NOMO-1 (cell line): ENCODE results near the gene FRMD4A.

ENCODE experiments used
- DNase-seq, 2 experiments: peaks; one replicate each; lab custom pipeline; 2025; ENCODE audit not compliant: unreplicated experiment in 2 of 2; lab: John Stamatoyannopoulos, UW

The FRMD4A gene

DNA sequence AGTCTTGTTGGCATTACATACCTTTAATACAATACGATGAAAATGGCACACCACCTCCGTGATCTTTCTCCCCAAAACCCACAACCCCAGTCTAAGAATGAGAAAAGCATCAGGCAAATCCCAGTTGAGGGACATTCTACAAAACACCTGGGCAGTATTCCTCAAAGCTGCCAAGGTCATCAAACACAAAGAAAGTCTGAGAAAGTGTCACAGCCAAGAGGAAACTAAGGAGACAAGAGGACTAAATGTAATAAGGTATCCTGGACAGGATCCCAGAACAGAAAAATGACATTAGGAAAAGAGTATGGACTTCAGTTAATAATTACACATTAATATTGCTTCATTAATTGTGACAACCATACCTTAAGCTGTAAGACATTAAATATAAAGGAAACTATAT is 14.5 kb upstream of the FRMD4A start:
- DNase-seq: no peak

GRCh38 chr10:14340051-14340744 is 9.5 kb upstream of the FRMD4A start:
- DNase-seq: no peak

DNA sequence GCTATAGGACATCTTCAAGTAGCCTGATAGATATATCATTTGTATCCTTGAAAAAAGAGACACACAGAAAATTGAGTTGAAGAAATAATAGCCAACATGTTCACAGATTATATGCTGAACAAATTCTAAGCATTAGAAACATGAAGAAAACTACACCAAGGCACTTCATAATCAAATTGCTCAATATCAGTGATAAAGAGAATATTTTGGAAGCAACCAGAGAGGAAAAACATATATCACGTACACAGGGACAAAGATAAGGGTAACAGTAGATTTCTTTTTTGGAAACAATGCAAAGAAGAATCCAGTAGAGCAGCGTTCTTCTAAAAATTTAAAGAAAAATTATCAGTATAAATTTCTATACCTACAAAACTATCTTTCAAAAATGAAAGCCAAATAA is 6.0 kb upstream of the FRMD4A start:
- no peak for DNase-seq

DNA sequence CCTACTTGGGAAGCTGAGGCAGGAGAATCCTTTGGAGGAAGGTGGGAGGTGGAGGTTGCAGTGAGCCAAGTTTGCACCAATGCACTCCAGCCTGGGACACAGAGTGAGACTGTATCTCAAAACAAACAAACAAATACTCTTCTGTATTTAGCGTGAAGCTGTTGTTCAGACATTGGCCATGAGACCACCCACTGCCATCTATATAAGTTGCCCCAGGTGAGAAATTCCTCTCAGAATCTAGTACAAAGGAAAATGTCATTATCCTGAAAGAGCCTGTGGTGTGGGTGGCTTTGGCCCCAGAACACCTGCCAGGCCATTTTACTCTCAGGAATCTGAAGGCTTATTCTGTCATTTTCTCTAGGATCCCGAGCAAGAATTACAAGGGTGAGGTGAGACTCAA is 4.0 kb upstream of the FRMD4A start:
- DNase-seq: no peak

- DNase-seq: no peak
Measured at GRCh38 chr10:14333606-14334005, 2.9 kb upstream of the FRMD4A start.

- DNase-seq: no peak
Measured at GRCh38 chr10:14332903-14333302, 2.2 kb upstream of the FRMD4A start.

- DNase-seq: no peak
Measured at GRCh38 chr10:14329746-14330173, 964 bp downstream of the FRMD4A start.

DNA sequence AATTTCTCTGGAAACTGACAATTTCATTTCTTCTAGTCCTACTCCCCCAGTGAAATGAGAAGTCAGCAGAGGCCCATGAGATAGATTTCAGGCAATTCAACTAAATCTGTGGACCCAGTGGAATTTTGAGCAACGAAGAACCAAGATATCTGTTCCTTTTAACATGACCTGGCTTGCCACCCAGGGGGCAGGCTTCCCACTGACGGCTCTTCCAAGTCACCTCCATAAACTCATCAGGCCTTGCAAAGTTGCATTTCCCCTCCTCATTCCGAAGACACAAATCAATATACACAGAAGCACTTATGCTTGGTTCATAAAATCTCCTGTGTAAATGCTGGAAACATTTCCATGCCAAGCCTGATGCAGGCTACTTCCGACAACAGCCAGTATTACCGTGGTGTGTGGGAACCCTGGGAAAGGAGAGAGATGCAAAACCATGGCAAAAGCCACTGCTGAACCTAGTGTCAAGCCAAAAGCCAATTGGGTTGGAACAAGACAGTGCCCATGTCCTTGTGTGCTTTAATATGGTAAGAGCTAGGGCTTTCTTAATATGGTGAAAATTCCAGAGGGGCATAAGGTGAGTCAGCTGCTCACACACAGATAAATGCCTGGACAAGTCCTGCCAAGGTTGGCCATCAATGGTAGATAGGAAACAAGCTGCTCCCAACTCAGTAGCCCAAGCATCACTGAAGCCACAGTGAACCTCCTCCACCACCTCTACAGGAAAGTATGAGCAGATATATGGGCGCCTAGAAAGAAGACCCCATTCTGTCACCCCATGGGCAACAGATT is 1.6 kb downstream of the FRMD4A start:
- DNase-seq: no peak

- no peak for DNase-seq
Measured at GRCh38 chr10:14327527-14327926, 3.2 kb downstream of the FRMD4A start.

DNA sequence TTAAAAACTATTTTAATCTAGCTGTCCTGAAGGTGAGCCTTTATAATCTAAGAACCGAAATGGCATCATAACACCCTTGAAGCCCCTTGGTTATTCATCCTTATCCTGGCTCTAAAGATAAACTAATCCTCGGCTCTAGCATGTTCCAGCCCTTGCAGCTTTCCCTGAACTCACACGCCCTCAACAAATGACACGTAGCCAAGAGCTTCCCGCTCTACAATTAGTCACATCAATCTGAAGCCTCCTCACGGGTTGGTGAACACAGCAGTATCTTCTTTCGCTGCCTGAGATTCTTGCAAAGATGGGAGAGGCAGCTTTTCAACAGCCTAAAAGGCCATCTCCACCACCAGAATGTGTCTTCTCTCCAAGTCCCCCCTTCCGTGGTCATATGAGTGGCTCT is 4.1 kb downstream of the FRMD4A start:
- DNase-seq: no peak

- DNase-seq: peak; percentile 16 to 56
Measured at GRCh38 chr10:14325325-14325955, 5.3 kb downstream of the FRMD4A start.

DNA sequence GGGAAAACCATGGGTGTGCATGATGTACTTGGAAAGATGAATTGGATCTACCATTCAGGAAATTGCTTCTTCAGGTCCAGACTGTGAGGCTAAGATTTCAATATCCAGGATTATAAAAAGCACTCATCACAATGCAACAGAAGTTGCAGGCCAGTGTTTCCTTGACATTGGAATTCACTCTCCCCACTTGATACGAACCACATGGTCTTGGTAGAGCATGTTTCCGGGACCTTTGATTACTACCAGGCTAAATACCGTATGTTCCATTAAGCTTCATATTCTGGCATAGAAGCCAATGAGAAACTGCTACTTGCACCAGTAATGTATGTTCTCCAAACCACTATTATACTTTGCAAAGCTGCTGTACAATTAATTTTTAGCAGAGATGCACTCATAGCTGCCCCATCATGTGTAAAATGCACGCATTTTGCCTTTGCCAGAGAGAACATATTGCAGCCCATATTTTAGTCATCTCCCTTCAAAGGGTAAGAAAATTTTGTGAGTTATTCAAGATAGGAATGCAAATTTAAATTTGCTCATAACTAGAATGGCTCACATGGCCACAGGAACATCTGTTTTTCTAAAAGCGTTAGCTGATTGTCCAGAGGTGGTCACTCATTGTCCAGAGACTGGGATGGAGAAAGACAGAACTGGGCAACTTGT is 8.1 kb downstream of the FRMD4A start:
- DNase-seq: no peak

- no peak for DNase-seq
Measured at GRCh38 chr10:14318007-14318406, 12.7 kb downstream of the FRMD4A start.

DNA sequence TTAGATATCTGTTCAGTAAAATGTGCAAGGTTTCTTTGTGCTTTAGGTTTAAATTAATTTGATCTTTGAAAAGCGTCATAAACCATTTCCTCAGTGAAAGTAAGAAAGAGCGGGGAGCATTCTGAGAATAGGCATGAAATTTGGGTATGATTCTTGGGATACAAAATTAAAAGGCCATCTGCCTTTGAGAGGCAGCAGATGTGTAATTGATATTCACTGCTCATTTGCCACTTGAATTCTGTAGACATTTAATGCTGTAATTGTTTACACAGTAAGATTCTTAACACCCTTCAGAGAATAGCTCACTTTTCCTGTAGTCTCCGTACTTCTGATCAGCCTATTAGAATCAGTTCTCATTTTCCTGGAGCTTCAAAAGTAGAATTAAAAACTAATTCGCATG is 18.7 kb downstream of the FRMD4A start:
- no peak for DNase-seq

DNA sequence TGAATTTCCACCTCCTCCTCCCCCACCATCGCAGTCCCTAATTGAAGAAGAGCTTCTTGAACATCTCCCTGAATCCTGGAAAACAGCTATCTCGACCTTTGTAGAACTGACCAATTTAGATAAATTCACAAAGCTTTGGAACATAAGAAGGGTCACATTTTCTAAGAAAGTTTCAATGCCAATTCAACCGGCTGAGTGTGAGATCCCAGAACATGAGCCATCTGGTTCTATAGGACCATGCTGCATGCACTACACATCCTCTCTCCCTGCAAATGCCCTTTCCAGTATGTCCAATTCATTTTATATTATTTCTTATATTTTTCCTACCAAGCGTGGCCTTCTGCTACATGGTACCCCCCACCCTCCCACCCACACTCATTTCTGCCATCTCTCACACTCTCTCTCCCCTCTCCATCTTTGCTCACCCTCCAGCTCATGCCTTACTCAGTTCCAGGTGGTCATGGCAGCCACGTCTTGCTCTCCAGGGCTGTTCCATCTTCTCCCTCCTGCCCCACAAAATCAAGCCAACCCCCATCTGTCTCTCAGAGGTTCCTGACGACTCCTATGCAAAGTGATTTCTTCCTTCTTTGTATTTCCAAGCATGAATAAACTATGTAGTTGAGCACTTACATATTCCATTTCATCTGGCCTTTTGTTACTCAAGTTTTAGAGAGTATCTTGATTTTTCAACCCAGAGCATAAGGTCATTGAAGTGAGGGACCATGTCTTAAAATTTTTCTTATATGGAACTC is 19.3 kb downstream of the FRMD4A start:
- no peak for DNase-seq

GRCh38 chr10:14309593-14309992 is 21.1 kb downstream of the FRMD4A start:
- DNase-seq: peak in 1 of 2 experiments; percentile 48

- peak in 1 of 2 experiments; percentile 31 for DNase-seq
Measured at GRCh38 chr10:14306190-14306589, 24.5 kb downstream of the FRMD4A start.

- DNase-seq: no peak
Measured at GRCh38 chr10:14304046-14304445, 26.7 kb downstream of the FRMD4A start.

DNA sequence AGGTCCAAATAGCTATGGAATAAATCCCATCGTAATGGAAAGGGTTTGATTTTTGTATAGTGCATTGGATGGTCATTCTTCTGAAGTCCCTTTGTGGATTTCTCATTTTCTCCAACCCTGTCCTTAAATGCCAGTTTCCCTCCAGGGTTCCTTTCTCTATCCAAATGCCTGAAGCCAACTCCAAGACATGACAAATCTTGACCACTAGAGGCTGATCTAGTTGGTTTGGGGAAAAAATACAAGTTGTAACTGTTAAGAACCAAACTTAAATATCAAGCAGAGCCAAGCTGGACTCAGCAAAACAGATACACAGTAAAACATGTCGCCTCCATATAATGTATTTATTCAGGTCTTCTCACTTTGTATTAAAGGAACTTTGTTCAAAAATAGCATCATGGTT is 28.7 kb downstream of the FRMD4A start:
- no peak for DNase-seq

DNA sequence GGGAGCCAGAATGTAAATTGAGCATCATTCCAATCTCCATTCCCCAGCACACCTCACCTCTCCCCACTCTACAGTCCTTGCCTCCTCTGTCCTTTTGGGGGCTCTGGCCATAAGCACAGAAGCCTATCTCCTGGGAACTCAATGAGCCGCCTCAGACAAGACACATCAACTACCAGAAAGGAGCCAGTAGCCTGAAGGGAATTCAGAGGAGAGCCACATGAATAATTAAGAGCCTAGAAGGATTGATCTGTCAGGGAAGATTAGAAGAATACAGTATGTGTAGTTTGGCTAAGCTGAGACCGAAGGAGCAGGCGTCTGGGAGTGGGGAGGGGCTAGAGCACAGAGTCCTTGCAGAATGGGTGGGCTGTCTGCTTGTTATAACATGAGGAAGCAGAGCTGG is 31.2 kb downstream of the FRMD4A start:
- DNase-seq: no peak
